IPS DF 19.7 (cell line): ENCODE results near the gene NLGN1.

Experiments
- DNase-seq: peaks from one replicate; pipeline ENCODE4 v3.0.0-alpha.2; 2013; ENCODE audit warnings: low read depth, low spot score

NLGN1 gene

DNA sequence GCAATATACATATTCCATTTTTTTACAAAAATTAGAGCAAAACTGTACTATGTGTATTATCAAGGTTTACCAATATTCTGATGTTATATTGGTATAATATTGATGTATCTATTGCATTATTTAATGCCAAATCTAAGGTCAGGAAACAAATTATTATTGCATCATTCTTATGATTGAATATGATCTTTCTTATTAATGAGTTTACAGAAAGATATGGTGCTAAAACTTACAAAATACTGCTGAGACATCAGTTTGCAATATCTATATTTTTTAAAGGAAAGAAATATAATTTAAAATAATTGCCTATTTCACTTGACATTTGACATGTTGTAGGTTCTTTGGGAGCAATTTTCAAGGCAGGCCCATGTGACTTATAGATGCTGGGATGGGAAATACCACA, 357.6 kb downstream of the NLGN1 start:
- DNase-seq, result no peak

DNA sequence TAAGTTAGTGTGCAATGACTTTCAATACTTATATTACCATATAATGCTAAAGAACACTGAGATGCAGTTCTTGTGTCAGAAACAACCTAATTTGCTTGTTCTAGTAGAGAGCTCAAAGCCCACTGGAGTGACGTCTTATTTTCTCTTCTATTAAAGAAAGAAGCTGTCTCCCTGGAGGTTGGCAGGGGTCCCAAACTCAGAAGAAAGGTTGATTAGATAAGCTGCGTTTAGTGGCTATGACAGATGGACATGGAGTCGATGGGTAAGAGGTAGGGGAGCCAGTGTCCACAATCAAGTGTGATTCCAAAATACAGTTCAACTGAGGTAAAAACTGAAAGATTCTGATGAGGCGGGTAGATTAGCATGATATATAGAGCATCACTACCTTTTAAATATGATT, 363.6 kb downstream of the NLGN1 start:
- DNase-seq, result no peak

DNA sequence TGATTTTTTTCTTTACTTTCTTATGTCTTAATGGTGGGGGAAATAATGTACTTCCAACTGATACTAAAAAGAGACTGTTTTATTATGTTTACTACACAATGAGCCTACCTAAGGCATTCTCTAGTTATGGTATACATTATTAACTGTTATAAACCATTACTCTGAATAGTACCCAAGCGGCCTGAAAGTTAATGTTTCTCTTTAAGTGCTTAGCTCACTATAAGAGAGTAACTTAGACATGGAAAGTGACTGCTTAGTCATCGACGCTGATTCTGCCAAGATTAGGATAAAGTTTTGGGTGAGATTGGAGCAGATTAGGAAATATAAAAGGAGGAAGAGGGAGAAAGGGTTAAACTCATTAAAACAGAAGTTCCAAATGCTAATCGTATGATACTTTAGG, 365.0 kb downstream of the NLGN1 start:
- no peak for DNase-seq

DNA sequence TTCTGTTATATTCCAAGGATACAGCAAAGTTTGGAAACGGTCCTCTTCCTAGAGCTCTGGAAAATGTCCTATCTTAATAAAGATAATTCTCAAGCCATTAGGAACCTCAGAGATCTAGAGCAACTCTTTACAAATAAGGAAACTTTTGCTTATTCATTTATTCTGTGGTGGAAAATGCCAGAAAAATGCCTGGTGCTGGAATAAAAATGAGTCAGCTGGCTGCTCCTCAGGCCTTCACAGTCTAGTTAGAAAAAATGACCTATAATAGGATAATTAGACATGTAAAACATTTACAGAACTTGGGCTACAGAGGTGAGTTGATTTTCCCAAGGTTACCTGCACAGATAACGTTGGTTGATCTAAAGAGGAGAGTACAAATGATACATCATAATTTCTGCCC, 372.5 kb downstream of the NLGN1 start:
- no peak for DNase-seq

DNA sequence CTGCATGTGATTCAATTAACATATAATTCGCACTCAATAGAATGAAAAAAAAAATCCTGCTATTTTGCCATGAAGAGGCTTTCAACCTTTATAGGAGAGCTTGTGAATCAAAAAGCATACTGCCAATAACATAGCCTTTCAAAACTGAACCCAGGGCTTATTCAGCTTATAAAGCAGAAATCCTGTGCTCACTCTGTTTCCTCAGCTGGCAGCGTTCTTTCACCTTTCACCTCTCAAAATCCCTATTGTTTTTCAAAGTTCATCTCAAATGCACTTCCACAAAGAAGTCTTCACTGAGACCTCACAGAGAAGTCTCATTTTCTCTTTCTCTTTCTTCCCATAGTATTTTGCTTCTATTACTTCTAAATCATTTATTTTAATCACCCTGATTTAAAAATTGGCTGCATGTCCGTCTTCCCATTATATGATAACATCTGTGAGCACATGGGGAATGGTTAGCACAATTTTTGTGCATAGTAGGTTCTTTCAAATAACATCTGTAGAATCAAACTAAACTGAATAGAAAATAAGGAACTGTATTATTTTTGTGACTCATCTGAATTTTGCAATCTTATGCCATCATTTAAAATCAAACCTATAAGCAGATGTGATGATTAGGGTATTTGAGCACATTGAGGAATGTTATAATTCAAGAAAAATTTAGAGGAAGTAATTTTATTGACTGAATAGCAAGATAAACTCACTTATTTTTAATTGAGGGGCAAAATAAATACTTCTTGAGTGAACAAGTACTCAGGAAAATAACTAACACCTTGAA, 373.4 kb downstream of the NLGN1 start:
- no peak for DNase-seq

DNA sequence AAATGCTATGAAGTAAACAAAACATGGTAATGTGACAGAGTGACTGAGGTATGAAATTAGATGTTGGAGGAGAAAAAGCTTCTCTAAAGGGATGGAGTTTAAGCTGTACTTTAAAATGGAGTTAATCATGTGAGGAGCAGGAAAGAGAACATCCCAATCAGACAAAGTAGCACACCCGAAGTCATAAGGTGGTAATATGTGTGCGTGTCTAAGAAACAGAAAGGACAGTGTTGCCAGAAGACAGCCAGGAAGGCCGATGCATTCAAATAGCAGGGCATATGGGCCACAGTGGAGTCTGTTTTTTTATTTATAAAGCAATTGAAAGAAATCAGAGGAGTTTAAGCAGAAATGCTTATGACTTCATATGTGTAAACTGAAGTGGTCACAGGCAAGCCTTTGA, 376.3 kb downstream of the NLGN1 start:
- no peak for DNase-seq

DNA sequence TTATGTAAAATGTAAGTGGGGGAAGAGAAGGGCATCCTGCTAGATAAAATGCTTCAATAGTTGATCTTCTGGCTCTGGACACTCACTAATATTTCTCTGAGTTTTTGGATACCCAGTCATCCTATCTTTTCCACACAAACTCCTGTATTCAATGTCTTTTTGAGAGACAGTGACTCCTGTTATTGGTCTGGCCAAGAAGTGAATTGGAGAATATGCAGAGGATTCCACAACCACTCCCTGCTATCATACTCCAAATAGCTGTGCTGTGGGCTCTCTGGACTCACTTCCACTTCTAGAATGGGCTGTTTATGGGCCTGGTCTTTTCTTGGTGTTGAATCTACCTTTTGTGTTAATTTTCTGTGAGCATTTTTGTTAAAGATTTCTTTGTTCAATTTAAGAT, 376.8 kb downstream of the NLGN1 start:
- no peak for DNase-seq

DNA sequence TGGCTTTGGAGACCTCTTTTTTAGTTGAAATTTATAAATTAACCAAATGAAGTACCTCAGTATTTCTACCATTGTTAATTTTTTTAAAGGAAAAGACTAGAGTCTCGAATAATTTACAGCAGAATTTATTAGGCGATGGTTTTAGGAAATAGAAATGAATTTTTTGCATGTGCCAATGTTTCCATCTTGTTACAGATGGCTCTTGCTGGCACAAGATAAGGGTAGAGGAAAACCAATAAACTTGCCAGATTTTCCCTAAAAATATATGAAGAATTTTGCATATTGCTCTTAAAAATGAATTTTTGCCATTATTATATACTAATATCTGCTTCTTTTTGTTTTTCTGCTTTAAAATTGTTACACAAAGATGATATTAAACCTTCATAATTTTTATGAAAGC, 380.7 kb downstream of the NLGN1 start:
- no peak for DNase-seq

DNA sequence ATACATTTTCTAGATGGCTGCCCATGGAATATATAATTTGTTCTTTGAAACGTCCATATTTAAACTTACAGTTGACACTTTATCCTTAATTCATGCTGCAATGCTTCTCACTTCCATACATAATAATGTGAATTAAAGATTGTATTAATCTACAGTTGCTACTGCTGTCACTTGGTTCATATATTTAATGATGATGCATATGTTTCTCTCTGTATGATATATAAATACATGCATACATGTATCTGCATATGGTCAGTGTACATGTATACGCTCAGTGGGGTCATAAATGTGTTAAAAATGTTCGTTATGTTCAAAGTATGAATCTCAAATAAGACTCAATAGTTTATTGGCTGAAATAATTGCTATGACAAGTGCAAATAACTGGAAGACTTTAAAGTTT, 382.5 kb downstream of the NLGN1 start:
- DNase-seq, result no peak

DNA sequence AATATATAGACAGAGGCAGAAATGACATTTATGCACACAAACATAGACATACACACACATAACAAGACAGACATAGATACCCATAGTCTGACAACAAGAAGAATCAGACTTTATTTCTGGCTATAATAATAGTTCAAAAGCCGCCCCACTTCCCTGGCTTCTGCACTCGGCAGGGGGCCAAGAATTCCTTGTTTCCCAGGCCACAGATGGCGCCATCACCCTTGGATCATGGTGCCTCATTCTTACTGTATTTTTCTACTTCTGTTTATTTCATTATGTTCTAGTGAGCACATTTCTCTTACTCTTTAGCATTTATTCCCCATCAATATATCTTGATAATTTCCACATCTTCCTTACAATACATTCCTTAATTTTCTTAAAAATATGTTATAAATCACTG, 387.5 kb downstream of the NLGN1 start:
- no peak for DNase-seq

DNA sequence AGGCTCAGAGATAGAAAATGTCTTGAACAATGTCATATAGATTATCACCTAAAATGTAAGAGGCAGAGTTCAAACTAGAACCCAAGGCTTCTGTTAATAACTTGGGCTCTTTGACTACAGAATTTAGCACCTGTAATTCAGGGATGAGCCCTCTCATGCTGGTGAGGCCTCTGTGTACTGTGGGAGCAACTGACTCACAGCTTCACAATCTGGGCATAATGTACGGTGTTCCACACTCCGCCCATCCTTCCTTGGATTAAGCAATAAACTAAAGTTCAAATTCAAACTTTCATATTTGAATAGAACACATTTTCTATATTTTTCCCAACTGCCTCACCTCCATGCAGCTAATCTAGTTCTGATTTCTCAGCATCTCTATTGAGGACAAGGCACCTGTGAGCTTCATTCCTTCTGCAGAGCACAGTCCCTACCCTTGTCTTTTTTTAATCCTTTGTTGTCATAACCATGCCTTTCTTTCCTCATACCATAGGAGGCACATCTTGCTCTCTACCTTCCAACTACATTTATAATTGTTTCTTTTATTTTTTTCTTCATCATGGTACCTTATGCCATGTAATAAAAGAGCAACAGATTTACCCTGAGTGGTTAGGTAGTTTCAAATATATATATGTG, 392.1 kb downstream of the NLGN1 start:
- no peak for DNase-seq

DNA sequence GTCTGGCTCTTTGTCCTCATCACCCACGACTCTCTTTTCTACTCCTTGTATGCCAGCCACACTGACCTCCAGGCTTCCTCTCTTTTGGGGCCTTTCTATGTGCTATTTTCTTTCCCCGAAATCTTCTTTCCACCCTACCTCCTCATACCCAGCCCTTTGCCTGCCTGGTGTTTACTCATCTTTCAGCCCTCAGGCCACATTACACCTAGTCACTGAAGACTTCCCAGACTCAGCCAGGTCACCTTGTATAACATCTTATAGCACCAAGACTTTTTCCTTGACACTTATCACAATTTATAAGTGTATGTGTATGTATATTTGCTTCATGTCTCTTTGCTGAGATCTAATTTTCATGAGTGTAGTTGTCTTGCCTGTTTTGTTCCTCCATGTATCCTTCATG, 396.4 kb downstream of the NLGN1 start:
- DNase-seq, result no peak

DNA sequence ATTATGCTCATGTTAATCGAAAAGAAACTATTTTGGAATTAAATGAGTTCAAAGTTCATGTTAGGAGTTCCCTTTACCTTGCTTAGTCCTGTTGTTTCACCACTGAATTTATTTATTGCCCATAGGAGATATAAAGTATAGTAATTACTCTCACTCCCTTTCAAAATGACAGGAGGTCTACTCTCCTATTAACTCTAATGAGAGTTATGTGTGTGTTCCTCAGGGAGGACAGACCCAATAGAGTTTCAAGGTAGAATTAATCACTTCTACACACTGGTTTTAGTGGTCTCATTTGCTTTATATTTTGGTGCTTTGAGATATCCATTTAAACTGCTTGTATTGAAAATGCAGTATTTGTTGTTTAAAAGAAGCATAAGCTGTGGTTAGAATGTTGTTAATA, 398.9 kb downstream of the NLGN1 start:
- DNase-seq, result no peak

DNA sequence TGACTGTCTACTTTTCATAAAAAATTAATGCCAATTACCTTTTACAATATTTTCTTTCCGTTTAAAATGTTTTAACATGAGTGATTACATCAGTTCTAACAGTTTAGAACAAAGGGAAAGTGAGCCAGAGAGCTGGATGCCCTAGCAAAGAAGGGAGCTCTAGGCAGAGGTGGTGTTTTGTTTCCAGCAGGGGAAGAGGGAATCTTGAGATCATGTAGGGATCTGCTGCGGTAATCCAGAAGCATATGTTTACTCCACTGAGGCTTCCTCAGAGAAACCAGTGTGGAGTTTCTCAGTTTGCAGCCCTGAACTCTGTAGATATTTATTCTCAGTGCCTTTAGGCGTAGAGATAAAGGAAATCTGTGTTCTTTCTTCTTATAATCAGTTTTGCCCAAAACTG, 399.3 kb downstream of the NLGN1 start:
- no peak for DNase-seq

DNA sequence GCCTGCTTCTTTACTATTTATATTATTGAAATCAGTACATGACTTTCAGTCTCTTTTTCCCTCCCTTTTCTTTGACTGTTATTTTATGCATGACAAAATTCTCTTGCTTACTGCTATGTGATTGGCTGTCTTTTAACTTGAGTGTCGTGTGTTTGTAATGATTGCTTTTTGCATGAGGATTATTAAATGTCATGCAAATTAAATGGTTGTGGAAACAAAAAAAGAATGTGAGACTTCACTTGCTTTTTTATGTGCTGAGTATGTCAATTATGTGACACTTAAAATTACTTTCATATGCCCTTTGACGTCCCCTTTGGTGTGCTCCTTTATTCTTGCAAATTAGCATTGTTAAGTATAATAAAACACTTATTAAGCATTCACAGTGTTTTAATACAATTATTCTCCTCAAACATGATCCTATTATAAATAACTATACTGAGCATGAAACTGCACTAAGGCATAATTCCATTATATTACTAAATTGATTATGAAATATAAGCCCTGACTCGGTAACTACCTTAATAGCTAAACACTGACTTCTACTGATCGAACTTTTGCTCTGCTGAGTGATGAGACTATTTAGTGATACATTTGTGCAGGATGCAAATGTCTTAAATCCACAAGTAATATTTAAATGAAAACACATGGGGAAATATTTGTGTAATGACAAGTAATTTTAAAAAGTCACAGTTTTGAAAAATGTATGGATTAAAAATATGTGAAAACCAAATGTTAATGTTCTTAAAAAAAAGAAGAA, 401.7 kb downstream of the NLGN1 start:
- DNase-seq, result no peak

DNA sequence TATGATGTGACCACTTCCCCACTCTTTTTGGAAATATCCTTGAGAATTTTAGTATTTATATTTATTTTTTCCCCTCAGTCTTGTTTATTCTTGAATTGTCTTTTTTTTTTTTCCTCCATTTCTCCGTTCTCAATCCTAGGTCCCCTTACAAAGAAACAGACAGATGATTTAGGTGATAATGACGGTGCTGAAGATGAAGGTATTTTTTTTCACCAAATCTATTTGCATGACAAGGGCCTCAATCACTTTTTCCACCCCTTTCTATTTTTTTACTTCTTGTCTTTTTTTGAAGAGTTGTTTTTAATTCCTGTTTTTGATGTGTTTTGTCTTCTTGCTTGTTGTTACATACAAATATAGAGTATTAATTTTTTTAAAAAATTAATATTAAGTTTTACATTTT, 402.6 kb downstream of the NLGN1 start:
- no peak for DNase-seq

DNA sequence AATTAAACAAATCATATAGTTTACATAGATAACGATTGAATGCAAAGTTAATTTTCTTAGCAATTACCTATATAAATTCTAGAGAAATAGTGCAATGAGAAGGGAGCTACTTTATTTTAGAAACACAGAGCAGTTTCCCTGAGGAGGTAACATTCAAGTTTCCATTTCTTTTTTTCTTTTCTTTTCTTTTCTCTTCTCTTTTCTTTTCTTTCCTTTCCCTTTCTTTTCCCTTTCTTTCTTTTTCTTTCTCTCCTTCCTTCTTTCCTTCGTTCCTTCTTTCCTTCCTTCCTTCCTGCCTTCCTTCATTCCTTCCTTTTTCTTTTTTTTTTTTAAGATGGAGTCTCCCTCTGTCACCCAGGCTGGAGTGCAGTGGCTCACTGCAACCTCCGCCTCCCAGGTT, 417.3 kb downstream of the NLGN1 start:
- DNase-seq, result no peak

DNA sequence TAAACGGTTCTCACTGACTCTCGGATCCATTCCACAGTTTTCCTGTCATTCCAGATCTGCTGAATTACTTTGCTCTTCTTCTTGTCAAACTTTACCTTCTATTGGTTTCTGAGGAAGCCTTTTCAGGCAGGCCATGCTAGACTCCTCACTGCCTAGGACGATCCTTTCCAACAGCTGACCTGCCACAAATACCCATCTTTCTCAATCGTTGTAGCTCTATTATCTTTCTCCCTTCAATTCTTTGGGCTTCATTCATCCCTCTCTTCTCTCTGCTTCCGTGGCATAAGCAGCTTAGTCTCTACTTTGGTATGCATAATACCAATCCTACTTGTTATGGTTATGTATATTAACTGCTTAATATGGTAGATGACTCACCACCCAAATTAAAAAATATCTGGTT, 421.8 kb downstream of the NLGN1 start:
- no peak for DNase-seq

DNA sequence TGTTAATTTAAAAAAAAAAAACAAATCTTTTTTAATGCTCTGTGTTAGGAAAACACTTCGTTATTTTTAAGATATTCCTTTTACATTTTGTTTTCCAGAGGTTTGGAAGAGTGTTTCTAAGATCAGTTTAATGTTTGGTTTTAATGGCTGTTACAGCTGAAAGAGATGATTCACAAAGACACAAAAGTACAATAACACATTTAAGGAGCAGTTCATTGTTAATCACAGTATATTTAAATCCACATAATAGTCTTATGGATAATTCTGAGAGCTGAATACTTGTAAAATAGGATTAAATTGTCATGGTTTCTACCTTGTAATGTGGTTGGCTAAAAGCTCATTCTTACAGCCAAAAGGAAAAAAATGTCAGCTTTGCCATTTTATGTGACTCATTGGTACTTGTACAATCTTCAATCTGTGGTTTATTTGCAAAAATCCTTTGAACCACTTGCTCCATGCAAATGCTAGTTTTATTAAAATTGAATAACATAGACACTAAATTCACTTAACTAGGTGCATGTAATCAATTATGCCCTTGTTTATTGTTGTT, 426.4 kb downstream of the NLGN1 start:
- DNase-seq, result no peak

DNA sequence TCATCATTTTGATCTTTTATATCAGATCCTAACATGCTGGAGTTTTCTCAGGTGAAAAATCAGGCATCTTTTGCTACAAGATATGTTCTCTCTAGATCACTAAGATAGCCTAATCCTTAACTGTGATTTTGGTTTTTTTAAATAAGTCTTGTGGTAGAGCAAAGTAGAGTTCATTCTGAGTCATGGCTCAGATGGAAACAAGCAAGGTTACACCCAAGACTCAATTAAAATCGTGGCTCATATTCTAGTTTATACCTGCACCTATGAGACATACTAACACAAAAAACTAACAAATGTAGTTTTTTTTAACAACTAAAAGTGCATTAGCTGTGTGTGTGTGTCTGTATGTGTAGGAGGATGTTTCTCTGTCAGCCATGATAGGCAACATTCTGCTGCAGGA, 428.2 kb downstream of the NLGN1 start:
- DNase-seq, result no peak

DNA sequence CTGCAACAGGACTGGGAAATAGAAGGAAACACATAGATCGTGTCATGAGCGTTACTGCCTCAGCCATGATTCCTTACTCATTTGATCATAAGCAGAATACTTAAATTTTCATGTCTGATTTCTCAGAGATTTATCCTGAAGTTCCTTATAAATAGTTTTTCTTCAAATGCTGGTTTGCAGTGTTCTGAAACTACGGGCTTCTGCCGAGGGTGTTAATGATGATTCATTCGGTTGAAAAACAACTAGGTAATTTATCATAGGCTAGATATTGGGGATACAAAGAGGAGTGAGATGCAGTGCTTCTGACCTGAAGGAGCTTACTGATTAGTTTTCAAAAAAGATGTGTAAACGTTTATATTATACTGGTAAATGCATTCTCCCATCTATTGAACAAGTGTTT, 428.9 kb downstream of the NLGN1 start:
- DNase-seq, result no peak

DNA sequence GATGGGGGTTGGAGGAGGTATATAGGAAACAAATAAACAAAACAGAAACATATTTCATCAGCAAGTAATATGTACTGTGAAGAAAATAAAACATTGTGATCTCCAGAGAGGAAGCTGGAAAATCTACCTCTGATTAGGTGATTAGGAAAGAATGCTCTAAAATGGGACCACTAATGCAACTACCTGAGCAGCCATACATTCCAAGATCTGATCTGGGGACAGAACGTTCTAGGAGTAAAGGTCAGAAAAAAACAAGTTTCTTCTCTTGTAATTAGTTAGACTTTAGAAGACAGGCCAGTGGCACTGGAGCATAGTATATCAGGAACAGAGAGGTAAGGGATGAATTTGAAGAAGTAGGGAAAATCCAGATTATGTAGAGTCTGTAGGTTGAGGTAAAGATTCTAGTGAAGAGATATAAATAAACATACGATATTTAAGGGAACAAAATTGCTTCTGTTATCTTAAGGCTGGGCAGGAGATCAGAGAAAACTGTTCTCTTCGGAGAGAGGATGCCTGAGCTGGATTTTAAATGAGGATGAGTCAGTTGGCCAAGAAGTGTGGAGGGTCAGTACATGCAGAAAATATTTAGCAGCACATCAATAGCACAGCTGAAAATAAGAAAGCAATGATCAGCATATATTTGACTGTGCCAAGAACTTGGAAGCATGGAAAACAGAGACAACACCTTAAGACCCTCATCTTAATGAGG, 429.5 kb downstream of the NLGN1 start:
- no peak for DNase-seq
